NT2/D1 (cell line): ENCODE measurements around the gene FOXP2.

Experiments
- YY1 ChIP-seq: IDR thresholded peaks from 2 replicates; pipeline ENCODE4 v1.6.1; 2011; ENCODE audit not compliant: insufficient read length, insufficient read depth
- ZNF274 ChIP-seq: IDR thresholded peaks from 2 replicates; pipeline ENCODE4 v1.6.1; 2011; ENCODE audit warnings: mild to moderate bottlenecking, low read depth, low read length

- no peak for TF ChIP-seq YY1
- no peak for TF ChIP-seq ZNF274
Observed at GRCh38 chr7:114645451-114645850, 230.8 kb downstream of the FOXP2 start.
